Vagina (tissue), 2 donors: Measurements from ENCODE around the gene GUCY1A2.

Experiments
- POLR2A ChIP-seq, 2 donors: fragments of 450-650 bp; IDR thresholded peaks; one replicate each; pipeline ENCODE4 v1.6.1; 2017; ENCODE audit warnings: antibody characterized with exemption in 2 of 2, mild to moderate bottlenecking in 2 of 2, moderate library complexity in 2 of 2
- TF ChIP-seq, protein P1 (sequence below), 3 experiments: fragments of 450-650 bp in 2 of 3; fragments of 200-600 bp in 1 of 3; sonication (generic) in 1 of 3; IDR thresholded peaks; one replicate each; pipeline ENCODE4 v1.5.1; 2017 to 2019; ENCODE audit warnings: antibody characterized with exemption in 3 of 3, mild to moderate bottlenecking in 2 of 3, moderate library complexity in 2 of 3

DNA sequence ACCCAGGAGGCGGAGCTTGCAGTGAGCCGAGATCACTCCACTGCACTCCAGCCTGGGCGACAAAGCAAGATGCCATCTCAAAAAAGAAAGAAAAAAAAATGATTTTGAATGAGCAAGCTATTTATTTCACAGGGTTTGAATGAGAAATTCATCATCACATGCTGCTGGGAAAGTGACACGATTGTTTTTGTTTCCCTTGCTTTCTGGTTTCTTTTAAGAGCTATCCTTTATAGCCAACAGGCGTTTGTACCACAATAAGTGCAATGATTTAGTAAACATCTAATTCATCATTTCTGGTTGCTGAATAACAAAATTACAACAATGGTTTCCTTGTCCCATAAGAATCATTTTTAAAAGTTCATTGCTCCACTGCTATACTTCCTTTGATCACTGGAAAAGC is 129.9 kb downstream of the GUCY1A2 start:
- TF ChIP-seq, protein P1, sequence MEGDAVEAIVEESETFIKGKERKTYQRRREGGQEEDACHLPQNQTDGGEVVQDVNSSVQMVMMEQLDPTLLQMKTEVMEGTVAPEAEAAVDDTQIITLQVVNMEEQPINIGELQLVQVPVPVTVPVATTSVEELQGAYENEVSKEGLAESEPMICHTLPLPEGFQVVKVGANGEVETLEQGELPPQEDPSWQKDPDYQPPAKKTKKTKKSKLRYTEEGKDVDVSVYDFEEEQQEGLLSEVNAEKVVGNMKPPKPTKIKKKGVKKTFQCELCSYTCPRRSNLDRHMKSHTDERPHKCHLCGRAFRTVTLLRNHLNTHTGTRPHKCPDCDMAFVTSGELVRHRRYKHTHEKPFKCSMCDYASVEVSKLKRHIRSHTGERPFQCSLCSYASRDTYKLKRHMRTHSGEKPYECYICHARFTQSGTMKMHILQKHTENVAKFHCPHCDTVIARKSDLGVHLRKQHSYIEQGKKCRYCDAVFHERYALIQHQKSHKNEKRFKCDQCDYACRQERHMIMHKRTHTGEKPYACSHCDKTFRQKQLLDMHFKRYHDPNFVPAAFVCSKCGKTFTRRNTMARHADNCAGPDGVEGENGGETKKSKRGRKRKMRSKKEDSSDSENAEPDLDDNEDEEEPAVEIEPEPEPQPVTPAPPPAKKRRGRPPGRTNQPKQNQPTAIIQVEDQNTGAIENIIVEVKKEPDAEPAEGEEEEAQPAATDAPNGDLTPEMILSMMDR (IDR thresholded peaks at IDR 0.05) = no peak
- TF ChIP-seq POLR2A (IDR thresholded peaks at IDR 0.05) = no peak
